ENCODE results near the gene SLX4IP.

GRCh38 chr20:10559266-10559665, 124.2 kb downstream of the SLX4IP start:
- TF ChIP-seq ZNF311 (tag by site-specific recombination; IDR thresholded peaks at IDR 0.05; ENCODE audit: borderline replicate concordance): no peak
- TF ChIP-seq GLIS2 (tag by site-specific recombination; IDR thresholded peaks at IDR 0.05): no peak
- TF ChIP-seq CTCF (tag by site-specific recombination; IDR thresholded peaks at IDR 0.05): no peak

Measured in HEK293 (cell line).